ENCODE data around the gene FARP1. TPM values are rescaled to one million over a fixed set of nuclear protein-coding genes. Genes with fewer than 3 reads are reported as not detected.

Gene FARP1
- total RNA-seq, 1 donor from 2014 or later = 110 TPM

DNA sequence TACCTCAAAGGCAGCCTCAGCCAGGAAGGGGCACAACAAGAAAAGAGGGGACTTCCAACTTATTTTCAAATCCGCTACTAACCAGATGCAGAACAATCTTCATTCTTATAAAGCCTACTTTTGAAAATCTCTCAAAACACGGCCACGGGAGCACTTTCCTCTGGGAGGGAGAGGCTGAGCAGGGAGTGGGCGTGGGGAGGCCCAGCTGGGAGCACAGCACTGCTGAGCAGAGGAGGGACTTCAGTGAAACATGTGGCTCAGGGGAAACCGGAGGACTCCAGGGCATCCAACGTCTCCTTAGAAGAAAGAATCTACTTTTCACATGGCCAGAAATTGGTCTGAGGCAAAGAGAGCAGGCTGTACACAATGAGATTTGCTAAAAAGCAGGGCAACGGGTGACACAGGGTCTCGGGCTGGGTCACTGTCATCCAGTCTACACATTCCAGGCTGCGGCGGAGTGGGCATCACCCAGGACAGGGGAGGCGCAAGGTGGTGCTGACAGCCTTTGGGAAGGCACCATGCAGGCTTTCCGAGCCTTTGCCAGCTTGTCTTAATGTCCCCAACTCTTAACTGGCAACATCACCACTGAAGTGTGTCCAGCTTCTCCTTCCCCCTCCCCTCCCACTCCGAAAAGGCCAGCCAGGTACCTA, 317.0 kb downstream of the FARP1 start:
- no peaks in the 10 kb centered on the region for H3K9me3 ChIP-seq
- intact Hi-C loops (cut with DNase I) = no loop called here
- peaks cover 86% of the 10 kb centered on the region for H3K36me3 ChIP-seq
- ATAC-seq = no peak
- H3K4me3 ChIP-seq = no peak overlapping the region
- TF ChIP-seq, protein P1, sequence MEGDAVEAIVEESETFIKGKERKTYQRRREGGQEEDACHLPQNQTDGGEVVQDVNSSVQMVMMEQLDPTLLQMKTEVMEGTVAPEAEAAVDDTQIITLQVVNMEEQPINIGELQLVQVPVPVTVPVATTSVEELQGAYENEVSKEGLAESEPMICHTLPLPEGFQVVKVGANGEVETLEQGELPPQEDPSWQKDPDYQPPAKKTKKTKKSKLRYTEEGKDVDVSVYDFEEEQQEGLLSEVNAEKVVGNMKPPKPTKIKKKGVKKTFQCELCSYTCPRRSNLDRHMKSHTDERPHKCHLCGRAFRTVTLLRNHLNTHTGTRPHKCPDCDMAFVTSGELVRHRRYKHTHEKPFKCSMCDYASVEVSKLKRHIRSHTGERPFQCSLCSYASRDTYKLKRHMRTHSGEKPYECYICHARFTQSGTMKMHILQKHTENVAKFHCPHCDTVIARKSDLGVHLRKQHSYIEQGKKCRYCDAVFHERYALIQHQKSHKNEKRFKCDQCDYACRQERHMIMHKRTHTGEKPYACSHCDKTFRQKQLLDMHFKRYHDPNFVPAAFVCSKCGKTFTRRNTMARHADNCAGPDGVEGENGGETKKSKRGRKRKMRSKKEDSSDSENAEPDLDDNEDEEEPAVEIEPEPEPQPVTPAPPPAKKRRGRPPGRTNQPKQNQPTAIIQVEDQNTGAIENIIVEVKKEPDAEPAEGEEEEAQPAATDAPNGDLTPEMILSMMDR (IDR thresholded peaks at IDR 0.05) = no peak
- H3K27ac ChIP-seq = no peak overlapping the region
- H3K4me1 ChIP-seq = peaks cover 5% of the 10 kb centered on the region
- H3K27me3 ChIP-seq (ENCODE audit: low read depth) = no peaks in the 10 kb centered on the region
- DNase-seq = no peak

DNA sequence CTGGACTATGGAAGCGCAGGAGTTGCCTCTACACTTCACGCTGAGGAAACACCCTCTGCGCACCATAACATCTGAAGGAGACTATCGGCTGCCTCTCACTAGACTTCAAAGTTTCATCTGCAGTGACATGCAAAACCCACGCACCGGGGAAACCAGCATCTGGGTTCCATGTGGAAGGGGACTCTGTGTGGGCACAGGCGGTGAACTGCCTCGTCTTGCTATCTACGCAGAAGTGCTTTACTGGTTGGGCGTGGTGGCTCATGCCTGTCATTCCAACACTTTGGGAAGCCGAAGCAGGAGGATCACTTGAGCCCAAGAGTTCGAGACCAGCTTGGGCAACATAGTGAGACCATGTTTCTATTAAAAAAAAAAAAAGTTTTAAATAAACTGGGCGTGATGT, 317.6 kb downstream of the FARP1 start:
- no peak overlapping the region for H3K4me3 ChIP-seq
- DNase-seq (no peak), ATAC-seq (no peak)
- no peaks in the 10 kb centered on the region for H3K4me1 ChIP-seq
- H3K9me3 ChIP-seq = no peaks in the 10 kb centered on the region
- peaks cover 93% of the 10 kb centered on the region for H3K36me3 ChIP-seq
- no peaks in the 10 kb centered on the region for H3K27me3 ChIP-seq (ENCODE audit: low read depth)
- TF ChIP-seq, protein P1 (IDR thresholded peaks at IDR 0.05) = no peak
- no peak overlapping the region for H3K27ac ChIP-seq
- intact Hi-C loops (cut with DNase I) = no loop called here

DNA sequence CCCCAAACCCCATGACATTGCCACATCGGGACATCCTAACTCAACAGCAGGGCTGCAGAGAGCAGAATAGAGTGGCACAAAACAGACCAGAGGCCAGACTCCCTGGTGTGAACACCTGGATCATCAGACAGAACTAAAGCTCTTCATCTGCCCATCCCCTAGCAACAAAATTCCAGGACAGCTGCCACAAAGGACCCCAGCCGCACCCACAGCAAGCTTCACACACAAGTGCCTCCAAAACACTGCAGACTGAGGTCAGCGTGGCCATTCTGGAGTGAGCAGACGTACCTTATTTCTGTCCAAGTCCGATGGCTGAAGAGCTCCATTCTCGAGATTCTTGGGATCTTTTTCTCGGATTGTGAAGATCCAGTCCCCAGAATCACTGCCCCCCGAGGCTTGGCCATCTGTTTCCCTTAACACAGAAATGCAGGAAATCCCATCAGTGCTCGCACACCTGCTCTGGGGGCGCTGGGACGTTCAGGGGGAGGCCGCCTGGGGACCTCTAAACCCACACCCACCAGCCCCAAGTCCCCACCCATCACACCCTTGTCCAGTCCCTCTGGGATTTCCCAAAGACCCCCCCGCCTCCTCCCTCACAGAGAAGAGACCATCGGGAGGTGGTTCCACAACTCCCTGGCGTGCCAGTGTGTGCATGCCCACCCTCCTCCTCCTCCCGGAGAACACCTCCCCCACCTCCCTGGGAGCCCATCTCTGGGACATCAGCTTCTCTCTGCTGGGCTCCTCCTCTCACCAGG, 318.8 kb downstream of the FARP1 start:
- Histone ChIP-seq H3K9me3 (no peaks in the 10 kb centered on the region), H3K4me3 (no peak overlapping the region), H3K36me3 (peaks cover 95% of the 10 kb centered on the region), H3K4me1 (no peaks in the 10 kb centered on the region), H3K27me3 (ENCODE audit: low read depth) (no peaks in the 10 kb centered on the region), H3K27ac (no peak overlapping the region)
- intact Hi-C loops (cut with DNase I) = no loop called here
- DNase-seq (no peak), ATAC-seq (no peak)
- TF ChIP-seq, protein P1 (IDR thresholded peaks at IDR 0.05) = no peak

DNA sequence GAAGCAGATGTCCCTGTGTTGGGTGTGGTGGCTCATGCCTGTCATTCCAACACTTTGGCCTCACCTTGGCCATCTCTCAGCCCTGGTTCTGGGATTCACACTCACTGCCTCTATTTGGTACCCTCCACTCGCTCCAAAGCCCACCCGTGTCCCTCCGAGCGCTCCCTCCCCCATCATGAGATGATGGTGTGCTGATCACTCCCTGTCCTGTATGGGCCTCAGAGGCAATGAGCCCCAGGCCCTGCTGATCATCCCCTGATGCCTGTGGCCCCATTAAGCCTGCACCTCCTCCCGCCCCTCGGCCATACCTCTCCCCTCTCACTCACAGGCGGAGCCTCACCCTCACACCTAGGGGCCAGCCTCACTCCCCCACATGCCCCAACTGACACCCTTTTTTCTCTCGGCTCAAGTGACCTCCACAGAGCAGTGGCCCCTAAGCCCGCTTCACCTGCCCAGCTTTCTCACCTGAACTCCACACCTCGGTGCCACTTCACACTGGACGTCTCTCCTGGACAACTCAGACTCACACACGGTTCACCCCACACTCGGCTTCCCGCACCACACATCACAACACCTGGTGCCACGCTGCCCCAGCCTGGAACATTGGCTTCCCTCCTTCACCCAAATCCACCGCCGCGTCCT, 319.5 kb downstream of the FARP1 start:
- H3K27ac ChIP-seq = no peak overlapping the region
- intact Hi-C loops (cut with DNase I) = no loop called here
- no peak overlapping the region for H3K4me3 ChIP-seq
- TF ChIP-seq, protein P1 (IDR thresholded peaks at IDR 0.05) = no peak
- ATAC-seq (no peak), DNase-seq (no peak)
- no peaks in the 10 kb centered on the region for H3K9me3 ChIP-seq
- H3K27me3 ChIP-seq (ENCODE audit: low read depth) = no peaks in the 10 kb centered on the region
- peaks cover 94% of the 10 kb centered on the region for H3K36me3 ChIP-seq
- H3K4me1 ChIP-seq = no peaks in the 10 kb centered on the region

DNA sequence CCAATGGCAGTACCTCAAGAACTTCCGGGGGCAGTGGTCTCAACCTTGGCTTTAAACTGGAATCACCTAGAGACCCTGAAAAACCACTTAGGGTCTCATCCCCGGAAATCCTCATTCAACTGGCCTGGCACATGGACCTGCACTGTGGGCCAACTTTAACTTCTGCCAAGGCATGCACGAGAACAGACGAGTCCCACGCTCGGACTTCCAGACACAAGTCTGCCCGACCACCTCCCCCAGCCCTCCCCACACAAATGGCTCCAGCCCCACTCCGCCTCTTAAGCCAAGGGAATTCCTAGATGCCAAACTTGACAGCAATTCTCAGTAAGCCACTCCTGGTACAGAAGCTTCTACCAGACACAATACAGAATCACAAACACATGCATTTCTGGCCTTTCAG, 320.1 kb downstream of the FARP1 start:
- TF ChIP-seq, protein P1 (IDR thresholded peaks at IDR 0.05) = no peak
- ATAC-seq (no peak), DNase-seq (no peak)
- intact Hi-C loops (cut with DNase I) = no loop called here
- Histone ChIP-seq H3K27ac (no peak overlapping the region), H3K9me3 (no peaks in the 10 kb centered on the region), H3K4me3 (no peak overlapping the region), H3K36me3 (peaks cover 95% of the 10 kb centered on the region), H3K4me1 (no peaks in the 10 kb centered on the region), H3K27me3 (ENCODE audit: low read depth) (no peaks in the 10 kb centered on the region)

Data from lower lobe of right lung (tissue), 2 donors.